Fibroblast of gingiva (primary cell): ENCODE results near the gene RAD23B.

Experiments used
- DNase-seq: peaks from one replicate; pipeline ENCODE4 v3.0.0-alpha.2; 2011; ENCODE audit warnings: low read depth

The RAD23B gene

GRCh38 chr9:107378006-107378405 is 94.9 kb downstream of the RAD23B start:
- DNase-seq = no peak
